ENCODE results near the gene ELMO1.

- TF ChIP-seq CTCF (IDR thresholded peaks at IDR 0.05; ENCODE audit: low read depth, low read length, poor library complexity, severe bottlenecking) (no peak), EZH2phosphoT487 (IDR thresholded peaks at IDR 0.05; ENCODE audit: borderline replicate concordance, low read length) (no peak)
Observed at GRCh38 chr7:37045681-37046179, 402.9 kb downstream of the ELMO1 start.
